Measurements from ENCODE around the gene MKKS. TPM values are rescaled to one million over a fixed set of nuclear protein-coding genes. Genes with fewer than 3 reads are reported as not detected.

The MKKS gene
- total and polyA plus RNA-seq, 9 of the 15 experiments (the other 6 are each of a cell fraction or from before 2014, with no cell fraction given): 6.8 to 26.8 (median 12.0) TPM

GRCh38 chr20:10434832-10435812, 1.1 kb upstream of the MKKS start, which contains the start of gene SLX4IP (continued):
- TF ChIP-seq CHCHD3 (CRISPR knock-in tag; IDR thresholded peaks at IDR 0.05) (no peak), CXXC5 (CRISPR knock-in tag; IDR thresholded peaks at IDR 0.05) (peak; percentile 73), ZNF24 (IDR thresholded peaks at IDR 0.05) (no peak), EHMT2 (IDR thresholded peaks at IDR 0.05) (no peak), CLOCK (CRISPR knock-in tag; IDR thresholded peaks at IDR 0.05; ENCODE audit: borderline replicate concordance) (no peak), ZNF717 (CRISPR knock-in tag; IDR thresholded peaks at IDR 0.05) (no peak), TOE1 (IDR thresholded peaks at IDR 0.05; ENCODE audit: borderline replicate concordance) (no peak), TOE1 (CRISPR knock-in tag; IDR thresholded peaks at IDR 0.05; ENCODE audit: borderline replicate concordance, low read depth) (no peak), ZNF655 (CRISPR knock-in tag; IDR thresholded peaks at IDR 0.05) (no peak), NFYB (IDR thresholded peaks at IDR 0.05; ENCODE audit: extremely low read depth, insufficient read length) (no peak), POLR3G (IDR thresholded peaks at IDR 0.05; ENCODE audit: extremely low read depth, insufficient read length, insufficient replicate concordance) (no peak), CHD7 (IDR thresholded peaks at IDR 0.05; ENCODE audit: low read depth, low read length) (no peak)
